ACC112 (cell line): ENCODE results near the gene PIH1D2.

Experiments used
- H2AFZ ChIP-seq: fragments of 200-600 bp; sonication (generic); one replicate; pipeline ENCODE4 v1.6.0; 2017; ENCODE audit warnings: antibody characterized with exemption, low read length; ENCODE audit not compliant: unreplicated experiment
- H3K27ac ChIP-seq: fragments of 200-600 bp; sonication (generic); 2 replicates; pipeline ENCODE4 v1.5.1; 2014; ENCODE audit warnings: low read depth, mild to moderate bottlenecking, antibody characterized with exemption, low read length, moderate library complexity
- H3K27me3 ChIP-seq: fragments of 200-600 bp; sonication (generic); 2 replicates; pipeline ENCODE4 v1.6.1; 2014; ENCODE audit warnings: mild to moderate bottlenecking, antibody characterized with exemption, low read length, moderate library complexity, mixed read lengths; ENCODE audit not compliant: insufficient read depth
- H3K36me3 ChIP-seq: fragments of 200-600 bp; sonication (generic); 2 replicates; pipeline ENCODE4 v1.6.1; 2016; ENCODE audit warnings: mild to moderate bottlenecking, antibody characterized with exemption, low read length, moderate library complexity, mixed read lengths; ENCODE audit not compliant: insufficient read depth
- H3K4me1 ChIP-seq: fragments of 200-600 bp; sonication (generic); one replicate; pipeline ENCODE4 v1.6.1; 2016; ENCODE audit warnings: low read length, mixed read lengths; ENCODE audit not compliant: insufficient read depth, unreplicated experiment, control insufficient read depth
- H3K4me3 ChIP-seq: fragments of 200-600 bp; sonication (generic); 2 replicates; pipeline ENCODE4 v1.5.1; 2014; ENCODE audit warnings: mild to moderate bottlenecking, low read depth, low read length
- H3K79me2 ChIP-seq: fragments of 200-600 bp; sonication (generic); one replicate; pipeline ENCODE4 v1.6.0; 2016; ENCODE audit warnings: low read length; ENCODE audit not compliant: control insufficient read depth, unreplicated experiment, insufficient read depth

The PIH1D2 gene

GRCh38 chr11:112073941-112074811 is at the start of gene PIH1D2, which contains the start of gene NKAPD1:
TSS of gene PIH1D2 (minus strand) at chr11:112074017. CDS start at chr11:112073174, 843 bp downstream.
TSS of gene NKAPD1 (plus strand) at chr11:112074299. CDS start at chr11:112075575, 1,276 bp downstream.
- peak within 1 kb of the TSS; percentile 88 for H3K27ac ChIP-seq
- peaks cover 3% of the 10 kb centered on the region; the same call in 1 of the 2 replicates for H3K36me3 ChIP-seq

GRCh38 chr11:112123129-112123528 is 49.3 kb upstream of the PIH1D2 start:
- Histone ChIP-seq H3K79me2 (no peaks in the 10 kb centered on the region), H3K36me3 (no peaks in the 10 kb centered on the region), H3K4me1 (peaks cover 8% of the 10 kb centered on the region), H3K27me3 (no peaks in the 10 kb centered on the region), H2AFZ (no peak overlapping the region), H3K4me3 (no peak overlapping the region), H3K27ac (no peak overlapping the region)

More at GRCh38 chr11:112073941-112074811, at the start of gene PIH1D2, which contains the start of gene NKAPD1:
- Histone ChIP-seq H3K4me1 (peaks cover 17% of the 10 kb centered on the region), H2AFZ (peak within 1 kb of the TSS; percentile 98), H3K79me2 (peaks cover 21% of the 10 kb centered on the region), H3K4me3 (peak within 1 kb of the TSS; percentile 100), H3K27me3 (no peaks in the 10 kb centered on the region)

- H3K27me3 ChIP-seq: no peaks in the 10 kb centered on the region
- no peaks in the 10 kb centered on the region for H3K36me3 ChIP-seq
- no peaks in the 10 kb centered on the region for H3K79me2 ChIP-seq
- peaks cover 8% of the 10 kb centered on the region for H3K4me1 ChIP-seq
- no peak overlapping the region for H3K27ac ChIP-seq
- no peak overlapping the region for H2AFZ ChIP-seq
- H3K4me3 ChIP-seq: no peak overlapping the region
These were observed 48.3 kb upstream of the PIH1D2 start for GRCh38 chr11:112121981-112122615.

GRCh38 chr11:112118176-112118575 is 44.4 kb upstream of the PIH1D2 start:
- Histone ChIP-seq H2AFZ (no peak overlapping the region), H3K27me3 (no peaks in the 10 kb centered on the region), H3K27ac (no peak overlapping the region), H3K36me3 (no peaks in the 10 kb centered on the region), H3K4me1 (peaks cover 8% of the 10 kb centered on the region), H3K79me2 (no peaks in the 10 kb centered on the region), H3K4me3 (no peak overlapping the region)

- Histone ChIP-seq H3K4me3 (no peak overlapping the region), H3K27me3 (no peaks in the 10 kb centered on the region), H3K4me1 (peaks cover 5% of the 10 kb centered on the region), H3K36me3 (no peaks in the 10 kb centered on the region), H2AFZ (no peak overlapping the region), H3K27ac (no peak overlapping the region), H3K79me2 (no peaks in the 10 kb centered on the region)
These were observed 41.6 kb upstream of the PIH1D2 start for GRCh38 chr11:112115386-112115785.

GRCh38 chr11:112114460-112114859 is 40.6 kb upstream of the PIH1D2 start:
- Histone ChIP-seq H3K27ac (no peak overlapping the region), H3K79me2 (no peaks in the 10 kb centered on the region)

GRCh38 chr11:112113539-112114457 is 40.0 kb upstream of the PIH1D2 start:
- H3K4me3 ChIP-seq: no peak overlapping the region
- no peaks in the 10 kb centered on the region for H3K4me1 ChIP-seq
- H3K79me2 ChIP-seq: no peaks in the 10 kb centered on the region
- no peaks in the 10 kb centered on the region for H3K27me3 ChIP-seq
- H3K36me3 ChIP-seq: no peaks in the 10 kb centered on the region
- H3K27ac ChIP-seq: no peak overlapping the region
- H2AFZ ChIP-seq: no peak overlapping the region

More at GRCh38 chr11:112114460-112114859, 40.6 kb upstream of the PIH1D2 start:
- Histone ChIP-seq H3K4me3 (no peak overlapping the region), H3K4me1 (no peaks in the 10 kb centered on the region), H3K27me3 (no peaks in the 10 kb centered on the region), H3K36me3 (no peaks in the 10 kb centered on the region), H2AFZ (no peak overlapping the region)

- Histone ChIP-seq H3K4me3 (no peak overlapping the region), H3K79me2 (no peaks in the 10 kb centered on the region), H3K27ac (no peak overlapping the region), H3K4me1 (no peaks in the 10 kb centered on the region), H3K36me3 (no peaks in the 10 kb centered on the region), H3K27me3 (no peaks in the 10 kb centered on the region), H2AFZ (no peak overlapping the region)
These were observed 32.3 kb upstream of the PIH1D2 start for GRCh38 chr11:112106070-112106469.

GRCh38 chr11:112103446-112103845 is 29.6 kb upstream of the PIH1D2 start:
- Histone ChIP-seq H2AFZ (no peak overlapping the region), H3K4me3 (no peak overlapping the region), H3K27me3 (no peaks in the 10 kb centered on the region), H3K36me3 (no peaks in the 10 kb centered on the region), H3K79me2 (no peaks in the 10 kb centered on the region), H3K4me1 (no peaks in the 10 kb centered on the region), H3K27ac (no peak overlapping the region)

- no peaks in the 10 kb centered on the region for H3K27me3 ChIP-seq
- H3K4me3 ChIP-seq: no peak overlapping the region
- H3K36me3 ChIP-seq: 0 out of 2 replicates have a peak, but pooled peaks cover 6% of the 10 kb centered on the region
- H3K27ac ChIP-seq: no peak overlapping the region
- H3K79me2 ChIP-seq: no peaks in the 10 kb centered on the region
- H2AFZ ChIP-seq: no peak overlapping the region
- H3K4me1 ChIP-seq: no peaks in the 10 kb centered on the region
These were observed 26.6 kb upstream of the PIH1D2 start for GRCh38 chr11:112100462-112100861.
